DMS53 (cell line): ENCODE measurements around the gene CHST7.

Experiments
- DNase-seq: peaks from one replicate; lab custom pipeline; 2025; lab: John Stamatoyannopoulos, UW

The CHST7 gene

GRCh38 chrX:46573892-46574773 is 568 bp downstream of the CHST7 start:
- peak; percentile 90 for DNase-seq

DNA sequence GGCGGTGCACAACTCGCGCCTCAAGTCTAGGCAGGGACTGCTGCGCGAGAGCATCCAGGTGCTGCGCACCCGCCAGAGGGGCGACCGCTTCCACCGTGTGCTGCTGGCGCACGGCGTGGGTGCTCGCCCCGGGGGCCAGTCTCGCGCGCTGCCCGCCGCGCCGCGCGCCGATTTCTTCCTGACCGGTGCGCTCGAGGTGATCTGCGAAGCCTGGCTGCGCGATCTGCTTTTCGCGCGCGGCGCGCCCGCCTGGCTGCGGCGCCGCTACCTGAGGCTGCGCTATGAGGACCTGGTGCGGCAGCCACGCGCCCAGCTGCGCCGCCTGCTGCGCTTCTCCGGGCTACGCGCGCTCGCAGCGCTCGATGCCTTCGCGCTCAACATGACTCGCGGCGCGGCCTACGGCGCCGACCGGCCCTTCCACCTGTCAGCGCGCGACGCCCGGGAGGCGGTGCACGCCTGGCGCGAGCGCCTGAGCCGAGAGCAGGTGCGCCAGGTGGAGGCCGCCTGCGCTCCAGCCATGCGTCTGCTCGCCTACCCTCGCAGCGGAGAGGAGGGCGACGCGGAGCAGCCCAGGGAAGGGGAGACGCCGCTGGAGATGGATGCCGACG is 1.3 kb downstream of the CHST7 start:
- DNase-seq: peak; percentile 88

GRCh38 chrX:46575586-46575985 is 2.0 kb downstream of the CHST7 start:
- DNase-seq: peak; percentile 26

- peak; percentile 20 for DNase-seq
Measured at GRCh38 chrX:46575991-46576392, 2.4 kb downstream of the CHST7 start.

- DNase-seq: no peak
Measured at GRCh38 chrX:46576458-46576857, 2.9 kb downstream of the CHST7 start.

- no peak for DNase-seq
Measured at GRCh38 chrX:46577221-46578005, 3.8 kb downstream of the CHST7 start.

DNA sequence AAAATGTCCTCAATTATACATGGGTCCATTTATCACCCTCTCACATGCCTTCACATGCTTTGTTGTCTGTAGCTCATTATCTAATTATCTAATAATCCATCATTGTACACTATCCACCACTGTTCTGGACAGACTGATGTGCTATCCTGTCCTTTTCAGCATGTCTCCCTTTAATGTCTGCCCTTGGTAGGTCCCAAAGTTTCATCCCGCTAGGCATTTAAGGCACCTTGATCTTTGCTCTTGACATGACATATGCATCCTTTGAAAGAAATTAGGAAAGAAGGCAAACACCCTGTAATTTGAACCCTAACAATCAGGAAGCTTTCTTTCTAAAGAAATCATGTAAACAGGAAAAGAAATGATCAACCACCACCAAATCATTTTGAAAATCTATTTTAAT is 5.7 kb downstream of the CHST7 start:
- DNase-seq: no peak

DNA sequence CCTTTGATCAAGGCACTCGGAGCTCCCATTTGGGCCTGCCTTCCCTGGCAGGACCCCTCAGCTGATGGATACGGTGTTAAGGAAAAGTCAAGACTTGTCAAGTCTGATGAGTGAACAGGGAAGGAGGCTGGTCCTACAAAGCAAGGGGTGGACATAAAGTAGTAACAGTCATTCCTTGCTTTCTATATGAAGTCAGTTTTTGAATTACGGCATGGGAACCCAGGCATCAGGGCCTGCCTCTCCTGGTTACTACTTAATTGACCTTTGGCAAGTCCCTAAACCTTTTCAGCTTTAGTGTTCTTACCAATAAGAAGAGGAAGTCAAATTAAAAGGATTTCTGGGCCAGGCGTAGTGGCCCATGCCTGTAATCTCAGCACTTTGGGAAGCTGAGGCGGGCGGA is 7.0 kb downstream of the CHST7 start:
- DNase-seq: no peak

- no peak for DNase-seq
Measured at GRCh38 chrX:46582325-46582724, 8.8 kb downstream of the CHST7 start.

GRCh38 chrX:46582966-46583365 is 9.4 kb downstream of the CHST7 start:
- DNase-seq: no peak

- DNase-seq: no peak
Measured at GRCh38 chrX:46584736-46585135, 11.2 kb downstream of the CHST7 start.

DNA sequence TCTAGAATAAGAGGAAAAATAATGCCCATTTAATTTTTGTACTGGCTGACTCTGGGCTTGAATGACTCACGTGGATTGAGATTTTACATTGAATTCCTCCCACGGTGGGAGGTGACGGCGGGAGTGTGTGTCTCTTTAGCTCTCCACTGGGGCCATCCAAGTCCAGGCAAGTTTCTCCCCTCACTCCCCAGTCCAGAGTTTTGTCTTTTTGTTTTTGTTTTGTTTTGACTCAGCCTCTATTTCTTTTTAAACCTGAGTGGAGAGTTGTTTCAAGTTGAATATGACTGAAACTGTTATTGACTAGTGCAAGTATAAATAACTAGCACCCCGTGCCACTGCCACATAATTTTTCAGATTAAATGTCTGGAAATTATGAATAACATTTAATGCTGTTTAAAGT is 13.6 kb downstream of the CHST7 start:
- no peak for DNase-seq

- no peak for DNase-seq
Measured at GRCh38 chrX:46587753-46588171, 14.2 kb downstream of the CHST7 start.

DNA sequence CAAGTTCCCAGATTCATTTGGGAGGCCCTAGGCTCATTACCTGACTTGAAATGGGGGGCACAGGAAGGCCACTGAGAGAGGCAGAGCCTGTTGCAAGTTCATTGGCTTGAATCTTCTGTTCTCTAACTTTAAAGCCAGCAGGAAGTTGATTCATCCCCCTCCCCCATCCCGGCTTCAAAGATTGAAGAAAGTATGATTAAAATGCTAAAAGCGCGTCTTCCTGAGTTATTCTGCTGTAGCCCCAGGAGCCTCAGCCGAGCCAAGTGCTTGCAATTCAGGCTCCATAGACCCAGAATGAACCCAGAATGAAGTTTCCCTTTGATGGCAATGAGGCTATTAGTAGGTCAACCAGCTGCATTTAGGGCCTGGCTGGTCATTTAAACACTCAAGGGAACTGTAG is 14.7 kb downstream of the CHST7 start:
- no peak for DNase-seq

DNA sequence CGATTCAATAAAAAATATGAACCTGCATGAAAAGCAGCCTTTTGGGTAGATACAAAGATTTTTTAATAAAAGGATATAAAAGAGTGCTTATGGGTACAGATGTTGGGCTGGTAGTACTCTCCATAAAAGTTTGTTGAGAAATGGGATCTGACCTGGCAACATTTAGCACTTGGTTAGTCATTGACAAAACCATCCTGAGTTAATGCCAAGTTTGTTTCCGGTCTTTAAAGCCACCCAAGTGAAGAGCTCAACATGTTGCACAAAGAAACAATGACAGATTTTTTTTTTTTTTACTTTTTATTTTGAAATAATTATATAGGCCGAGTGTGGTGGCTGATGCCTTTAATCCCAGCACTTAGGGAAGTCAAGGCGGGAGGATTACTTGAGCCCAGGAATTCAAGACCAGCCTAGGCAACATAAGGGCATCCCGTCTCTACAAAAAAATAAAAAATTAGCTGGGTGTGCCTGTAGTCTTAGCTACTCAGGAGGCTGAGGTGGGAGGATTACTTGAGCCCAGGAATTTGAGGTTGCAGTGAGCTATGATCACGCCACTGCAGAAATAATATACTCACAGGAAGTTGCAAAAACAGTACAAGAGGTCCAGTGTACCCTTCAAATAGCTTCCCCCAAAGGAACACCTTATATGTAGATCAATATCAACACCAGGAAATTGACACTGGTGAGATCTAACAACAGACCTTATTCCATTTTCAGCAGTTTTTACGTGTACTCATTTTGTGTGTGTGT is 16.6 kb downstream of the CHST7 start:
- no peak for DNase-seq

DNA sequence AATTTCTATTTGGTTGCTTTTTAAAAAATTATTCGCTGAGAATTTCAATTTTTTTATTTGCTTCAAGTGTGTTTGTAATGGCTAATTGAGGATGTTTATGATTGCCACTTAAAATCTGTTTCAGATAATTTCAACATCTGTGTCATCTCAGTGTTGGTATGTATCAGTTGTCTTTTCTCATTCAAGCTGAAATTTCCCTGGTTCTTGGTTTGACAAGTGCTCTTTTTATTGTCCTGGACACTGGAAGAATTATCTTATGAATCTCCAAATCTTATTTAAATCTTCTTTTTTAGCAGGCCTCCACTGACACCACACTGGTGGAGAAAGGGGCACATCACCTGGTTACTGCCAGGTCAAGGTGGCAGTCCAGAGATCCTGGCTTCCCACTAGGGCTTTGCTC is 21.5 kb downstream of the CHST7 start:
- no peak for DNase-seq

DNA sequence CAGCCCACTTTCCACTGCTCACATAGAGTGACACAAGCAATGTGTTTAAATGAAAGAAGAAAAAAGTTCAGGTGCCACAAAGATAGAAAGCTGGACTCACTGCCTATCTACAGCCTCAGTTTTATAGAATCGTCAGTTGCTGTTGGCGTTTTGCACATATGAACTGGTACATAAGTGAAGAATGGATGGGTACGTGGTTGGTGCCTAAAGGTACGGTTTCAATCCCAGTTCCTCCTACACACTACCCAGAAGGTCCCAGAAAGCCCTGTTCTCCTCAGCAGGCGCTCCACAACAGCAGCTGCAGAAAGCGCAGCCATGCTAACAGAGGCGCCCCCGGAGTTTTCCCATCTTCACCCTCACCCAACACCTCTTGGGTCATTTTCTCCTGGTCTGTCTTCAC is 23.6 kb downstream of the CHST7 start:
- no peak for DNase-seq

GRCh38 chrX:46597771-46598170 is 24.2 kb downstream of the CHST7 start:
- no peak for DNase-seq

- no peak for DNase-seq
Measured at GRCh38 chrX:46599051-46599560, 25.5 kb downstream of the CHST7 start.

GRCh38 chrX:46601283-46601682 is 27.7 kb downstream of the CHST7 start:
- no peak for DNase-seq

DNA sequence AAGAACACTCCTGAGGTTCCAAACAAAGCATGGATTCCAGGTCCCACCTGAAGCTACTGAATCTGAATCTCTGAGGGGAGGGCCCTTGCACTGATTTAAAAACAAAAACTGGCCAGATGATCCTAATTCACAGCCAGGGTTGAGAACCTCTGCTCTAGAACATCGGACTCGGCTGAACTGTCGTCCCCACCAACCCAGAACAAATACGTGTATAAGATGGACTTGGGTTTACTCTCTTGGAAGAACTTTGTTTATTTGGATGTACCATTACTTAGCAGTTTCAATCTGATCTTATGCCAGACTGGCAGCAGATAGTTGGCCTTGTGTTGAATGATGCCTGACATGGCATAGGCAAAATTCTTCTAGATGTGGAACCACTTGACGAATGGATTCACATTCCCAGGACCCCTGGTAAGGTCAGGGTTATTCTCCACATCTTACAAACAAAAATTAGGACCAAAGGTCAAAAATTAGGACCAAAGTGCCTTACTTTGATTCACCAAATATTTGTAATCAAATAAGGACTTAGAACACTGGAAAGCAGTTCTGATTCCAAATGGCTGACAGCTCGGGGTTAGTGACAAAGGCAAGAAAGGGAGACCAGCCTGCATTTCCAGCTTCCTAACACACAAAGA is 29.0 kb downstream of the CHST7 start:
- DNase-seq: no peak
